GM23338 (cell line): ENCODE results near the gene GLTP. TPM values are rescaled to one million over a fixed set of nuclear protein-coding genes. Genes with fewer than 3 reads are reported as not detected.

Experiments used
- ATAC-seq: fragments of 200-7000 bp; cut with Tn5 transposase; 3 replicates; pipeline ENCODE4 v1.9.1; 2020
- DNase-seq: peaks from one replicate; pipeline ENCODE4 v3.0.0-alpha.2; 2015; ENCODE audit warnings: low spot score
- H2AFZ ChIP-seq: fragments of 200-600 bp; sonication (generic); 2 replicates; pipeline ENCODE4 v1.8.0; 2016; ENCODE audit warnings: antibody characterized with exemption, mild to moderate bottlenecking, moderate library complexity
- H3F3A ChIP-seq: fragments of 200-600 bp; sonication (generic); replicated peaks from 2 replicates; pipeline ENCODE4 v1.8.0; 2017; ENCODE audit warnings: antibody characterized with exemption, mixed run types, low read depth
- H3K27ac ChIP-seq: fragments of 200-600 bp; sonication (generic); 2 replicates; pipeline ENCODE4 v1.6.1; 2016; ENCODE audit warnings: low read depth
- H3K27me3 ChIP-seq: fragments of 200-600 bp; sonication (generic); 2 replicates; pipeline ENCODE4 v1.8.0; 2016; ENCODE audit warnings: mild to moderate bottlenecking, mixed run types, moderate library complexity; ENCODE audit not compliant: insufficient read depth
- H3K36me3 ChIP-seq: fragments of 200-600 bp; sonication (generic); 2 replicates; pipeline ENCODE4 v1.8.0; 2016; ENCODE audit warnings: mild to moderate bottlenecking; ENCODE audit not compliant: insufficient read depth
- H3K4me1 ChIP-seq: fragments of 200-600 bp; sonication (generic); 2 replicates; pipeline ENCODE4 v1.8.0; 2016; ENCODE audit warnings: mild to moderate bottlenecking, moderate library complexity; ENCODE audit not compliant: insufficient read depth
- H3K4me2 ChIP-seq: fragments of 200-600 bp; sonication (generic); 2 replicates; pipeline ENCODE4 v1.7.1; 2017; ENCODE audit warnings: mixed run types
- H3K4me3 ChIP-seq: fragments of 200-600 bp; sonication (generic); 2 replicates; pipeline ENCODE4 v1.6.1; 2016; ENCODE audit warnings: mixed run types
- H3K79me2 ChIP-seq: fragments of 200-600 bp; sonication (generic); replicated peaks from 2 replicates; pipeline ENCODE4 v1.8.0; 2017; ENCODE audit warnings: mild to moderate bottlenecking; ENCODE audit not compliant: insufficient read depth
- H3K9me2 ChIP-seq: fragments of 200-600 bp; sonication (generic); 2 replicates; pipeline ENCODE4 v1.8.0; 2017; ENCODE audit not compliant: insufficient read depth
- H4K20me1 ChIP-seq: fragments of 200-600 bp; sonication (generic); replicated peaks from 2 replicates; pipeline ENCODE4 v1.8.0; 2017; ENCODE audit warnings: mild to moderate bottlenecking; ENCODE audit not compliant: insufficient read depth
- H3K27ac Mint-ChIP-seq: 2 replicates; pipeline ENCODE4 v1.8.0; 2020; ENCODE audit warnings: inconsistent platforms, mild to moderate bottlenecking, moderate library complexity, mixed read lengths
- H3K27me3 Mint-ChIP-seq: 3 replicates; pipeline ENCODE4 v1.8.0; 2022; ENCODE audit warnings: low read depth, mild to moderate bottlenecking, moderate library complexity, mixed read lengths, inconsistent platforms; ENCODE audit not compliant: insufficient read depth, poor library complexity
- H3K36me3 Mint-ChIP-seq: 3 replicates; pipeline ENCODE4 v1.8.0; 2021; ENCODE audit warnings: low read depth, mild to moderate bottlenecking, inconsistent platforms, moderate library complexity, mixed read lengths
- H3K4me1 Mint-ChIP-seq: 3 replicates; pipeline ENCODE4 v1.8.0; 2020; ENCODE audit warnings: mild to moderate bottlenecking, inconsistent platforms, mixed read lengths
- H3K4me3 Mint-ChIP-seq: 3 replicates; pipeline ENCODE4 v1.8.0; 2021; ENCODE audit warnings: moderate library complexity, mild to moderate bottlenecking, inconsistent platforms, mixed read lengths
- H3K9me3 Mint-ChIP-seq: 3 replicates; pipeline ENCODE4 v1.8.0; 2020; ENCODE audit warnings: moderate library complexity, mild to moderate bottlenecking, inconsistent platforms, mixed read lengths
- CREB1 ChIP-seq: fragments of 250-450 bp; sonication (Bioruptor Pico); IDR thresholded peaks from 2 replicates; pipeline ENCODE4 v1.5.0; 2020; ENCODE audit warnings: low read depth, mild to moderate bottlenecking, moderate library complexity
- CTCF ChIP-seq, 2 experiments: fragments of 200-600 bp in 1 of 2; sonication (generic) in 1 of 2; conservative IDR thresholded peaks; 2 replicates each; pipeline versions ENCODE4 v1.5.1 to v1.6.1; 2016 to 2017; ENCODE audit warnings: antibody characterized with exemption in 2 of 2, low read depth in 2 of 2, mild to moderate bottlenecking in 2 of 2, moderate library complexity in 1 of 2
- EZH2phosphoT487 ChIP-seq: fragments of 200-600 bp; sonication (generic); IDR thresholded peaks from one replicate; pipeline ENCODE4 v1.8.1; 2018; ENCODE audit warnings: antibody characterized with exemption; ENCODE audit not compliant: unreplicated experiment
- POLR2AphosphoS5 ChIP-seq: IDR thresholded peaks from 2 replicates; pipeline ENCODE4 v1.6.1; 2016; ENCODE audit warnings: antibody characterized with exemption, low read depth
- STAT1 ChIP-seq: IDR thresholded peaks from one replicate; pipeline ENCODE4 v1.6.1; 2016; ENCODE audit warnings: antibody characterized with exemption; ENCODE audit not compliant: unreplicated experiment
- ZNF114 ChIP-seq: fragments of 250-450 bp; sonication (Bioruptor Pico); IDR thresholded peaks from 2 replicates; pipeline ENCODE4 v1.5.0; 2020; ENCODE audit warnings: mild to moderate bottlenecking, moderate library complexity
- ZNF331 ChIP-seq: fragments of 250-450 bp; sonication (Bioruptor Pico); IDR thresholded peaks from 2 replicates; pipeline ENCODE4 v1.5.0; 2020; ENCODE audit warnings: low read depth, mild to moderate bottlenecking, moderate library complexity
- ZNF462 ChIP-seq: fragments of 250-450 bp; sonication (Bioruptor Pico); IDR thresholded peaks from 2 replicates; pipeline ENCODE4 v1.5.0; 2020; ENCODE audit warnings: mild to moderate bottlenecking, moderate library complexity
- polyA plus RNA-seq: library from polyadenylated mRNA; unstranded; fragments of >200 nt; fragmentation: Nextera tagmentation; extraction: Ambion mirVana; gene quantifications from 2 replicates; pipeline ENCODE4 v1.2.1, GENCODE V29; 2016
- total RNA-seq: library from RNA; depleted of rRNA; stranded (reverse); fragments of >200 nt; shearing (Covaris generic); gene quantifications from 2 replicates; pipeline ENCODE4 v1.2.3, GENCODE V29; 2014
- TF ChIP-seq, protein P1 (sequence below): IDR thresholded peaks from one replicate; pipeline ENCODE4 v1.6.1; 2018; ENCODE audit warnings: antibody characterized with exemption; ENCODE audit not compliant: unreplicated experiment

GLTP gene
- total and polyA plus RNA-seq, 2 experiments from 2014 or later: 26.5 to 30.2 TPM

- TF ChIP-seq STAT1: no peak
- no peak for TF ChIP-seq ZNF462 (CRISPR knock-in tag)
Measured at GRCh38 chr12:109827080-109827479, 53.3 kb downstream of the GLTP start (continued).

GRCh38 chr12:109824731-109825130, 55.6 kb downstream of the GLTP start:
- no peak overlapping the region for H3K4me3 Mint-ChIP-seq
- no peak for DNase-seq
- ATAC-seq: no peak
- Histone ChIP-seq H3K27ac (no peak overlapping the region), H3K36me3 (no peaks in the 10 kb centered on the region), H2AFZ (no peak overlapping the region), H4K20me1 (no peaks in the 10 kb centered on the region), H3K79me2 (no peaks in the 10 kb centered on the region), H3K4me3 (no peak overlapping the region), H3K4me1 (no peaks in the 10 kb centered on the region), H3K9me2 (no peaks in the 10 kb centered on the region), H3K27me3 (no peaks in the 10 kb centered on the region), H3F3A (no peaks in the 10 kb centered on the region), H3K4me2 (no peak overlapping the region)
- H3K9me3 Mint-ChIP-seq: no peaks in the 10 kb centered on the region
- peaks cover 6% of the 10 kb centered on the region for H3K27me3 Mint-ChIP-seq
- H3K27ac Mint-ChIP-seq: no peak overlapping the region
- no peaks in the 10 kb centered on the region for H3K36me3 Mint-ChIP-seq
- H3K4me1 Mint-ChIP-seq: peaks cover 10% of the 10 kb centered on the region; the same call in 2 of the 3 replicates
- no peak for TF ChIP-seq POLR2AphosphoS5

- no peaks in the 10 kb centered on the region for H3K9me2 ChIP-seq
- H3K4me3 Mint-ChIP-seq: no peak overlapping the region
- H3K79me2 ChIP-seq: no peaks in the 10 kb centered on the region
- H3K4me2 ChIP-seq: no peak overlapping the region
- H3K27me3 Mint-ChIP-seq: peaks cover 6% of the 10 kb centered on the region
- H3K4me1 Mint-ChIP-seq: peaks cover 10% of the 10 kb centered on the region; the same call in 2 of the 3 replicates
- DNase-seq (no peak), ATAC-seq (peak; percentile 16; the same call in 2 of the 3 replicates)
- H3F3A ChIP-seq: no peaks in the 10 kb centered on the region
- no peaks in the 10 kb centered on the region for H3K27me3 ChIP-seq
- TF ChIP-seq EZH2phosphoT487: no peak
- TF ChIP-seq, protein P1, sequence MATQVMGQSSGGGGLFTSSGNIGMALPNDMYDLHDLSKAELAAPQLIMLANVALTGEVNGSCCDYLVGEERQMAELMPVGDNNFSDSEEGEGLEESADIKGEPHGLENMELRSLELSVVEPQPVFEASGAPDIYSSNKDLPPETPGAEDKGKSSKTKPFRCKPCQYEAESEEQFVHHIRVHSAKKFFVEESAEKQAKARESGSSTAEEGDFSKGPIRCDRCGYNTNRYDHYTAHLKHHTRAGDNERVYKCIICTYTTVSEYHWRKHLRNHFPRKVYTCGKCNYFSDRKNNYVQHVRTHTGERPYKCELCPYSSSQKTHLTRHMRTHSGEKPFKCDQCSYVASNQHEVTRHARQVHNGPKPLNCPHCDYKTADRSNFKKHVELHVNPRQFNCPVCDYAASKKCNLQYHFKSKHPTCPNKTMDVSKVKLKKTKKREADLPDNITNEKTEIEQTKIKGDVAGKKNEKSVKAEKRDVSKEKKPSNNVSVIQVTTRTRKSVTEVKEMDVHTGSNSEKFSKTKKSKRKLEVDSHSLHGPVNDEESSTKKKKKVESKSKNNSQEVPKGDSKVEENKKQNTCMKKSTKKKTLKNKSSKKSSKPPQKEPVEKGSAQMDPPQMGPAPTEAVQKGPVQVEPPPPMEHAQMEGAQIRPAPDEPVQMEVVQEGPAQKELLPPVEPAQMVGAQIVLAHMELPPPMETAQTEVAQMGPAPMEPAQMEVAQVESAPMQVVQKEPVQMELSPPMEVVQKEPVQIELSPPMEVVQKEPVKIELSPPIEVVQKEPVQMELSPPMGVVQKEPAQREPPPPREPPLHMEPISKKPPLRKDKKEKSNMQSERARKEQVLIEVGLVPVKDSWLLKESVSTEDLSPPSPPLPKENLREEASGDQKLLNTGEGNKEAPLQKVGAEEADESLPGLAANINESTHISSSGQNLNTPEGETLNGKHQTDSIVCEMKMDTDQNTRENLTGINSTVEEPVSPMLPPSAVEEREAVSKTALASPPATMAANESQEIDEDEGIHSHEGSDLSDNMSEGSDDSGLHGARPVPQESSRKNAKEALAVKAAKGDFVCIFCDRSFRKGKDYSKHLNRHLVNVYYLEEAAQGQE: no peak
- TF ChIP-seq CTCF (conservative IDR thresholded peaks at IDR 0.05; ENCODE audit: low read depth in 2 of 2): no peak
- no peak for TF ChIP-seq STAT1
- no peak for TF ChIP-seq POLR2AphosphoS5
- no peak for TF ChIP-seq ZNF114 (CRISPR knock-in tag)
- TF ChIP-seq ZNF331 (CRISPR knock-in tag): no peak
- no peak for TF ChIP-seq CREB1 (CRISPR knock-in tag)
- H3K4me1 ChIP-seq: no peaks in the 10 kb centered on the region
- no peak overlapping the region for H2AFZ ChIP-seq
- no peaks in the 10 kb centered on the region for H3K9me3 Mint-ChIP-seq
- no peak overlapping the region for H3K27ac Mint-ChIP-seq
- H3K36me3 ChIP-seq: no peaks in the 10 kb centered on the region
- H3K27ac ChIP-seq: no peak overlapping the region
- no peaks in the 10 kb centered on the region for H4K20me1 ChIP-seq
- H3K36me3 Mint-ChIP-seq: no peaks in the 10 kb centered on the region
- H3K4me3 ChIP-seq: no peak overlapping the region
Measured at GRCh38 chr12:109822951-109823411, 57.4 kb downstream of the GLTP start.
